ENCODE measurements around the gene PPP5C.

DNA sequence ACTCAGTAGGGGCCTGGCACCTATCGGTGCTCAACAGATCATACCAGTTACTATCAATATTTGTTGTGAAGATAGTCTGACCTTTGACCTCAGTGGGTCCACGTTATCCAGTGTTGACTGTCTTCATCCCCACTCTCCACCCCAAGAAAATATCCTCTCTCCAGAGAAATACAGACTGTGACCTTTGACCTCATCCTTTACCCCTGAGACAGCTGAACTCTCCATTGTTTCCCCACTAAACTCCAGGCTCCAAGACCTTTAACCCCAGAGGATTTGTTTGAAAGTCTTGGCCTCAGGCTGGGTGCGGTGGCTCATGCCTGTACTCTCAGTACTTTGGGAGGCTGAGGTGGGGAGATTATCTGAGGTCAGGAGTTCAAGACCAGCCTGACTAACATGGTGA, 22.6 kb upstream of the PPP5C start:
- TF ChIP-seq, protein P1, sequence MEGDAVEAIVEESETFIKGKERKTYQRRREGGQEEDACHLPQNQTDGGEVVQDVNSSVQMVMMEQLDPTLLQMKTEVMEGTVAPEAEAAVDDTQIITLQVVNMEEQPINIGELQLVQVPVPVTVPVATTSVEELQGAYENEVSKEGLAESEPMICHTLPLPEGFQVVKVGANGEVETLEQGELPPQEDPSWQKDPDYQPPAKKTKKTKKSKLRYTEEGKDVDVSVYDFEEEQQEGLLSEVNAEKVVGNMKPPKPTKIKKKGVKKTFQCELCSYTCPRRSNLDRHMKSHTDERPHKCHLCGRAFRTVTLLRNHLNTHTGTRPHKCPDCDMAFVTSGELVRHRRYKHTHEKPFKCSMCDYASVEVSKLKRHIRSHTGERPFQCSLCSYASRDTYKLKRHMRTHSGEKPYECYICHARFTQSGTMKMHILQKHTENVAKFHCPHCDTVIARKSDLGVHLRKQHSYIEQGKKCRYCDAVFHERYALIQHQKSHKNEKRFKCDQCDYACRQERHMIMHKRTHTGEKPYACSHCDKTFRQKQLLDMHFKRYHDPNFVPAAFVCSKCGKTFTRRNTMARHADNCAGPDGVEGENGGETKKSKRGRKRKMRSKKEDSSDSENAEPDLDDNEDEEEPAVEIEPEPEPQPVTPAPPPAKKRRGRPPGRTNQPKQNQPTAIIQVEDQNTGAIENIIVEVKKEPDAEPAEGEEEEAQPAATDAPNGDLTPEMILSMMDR (IDR thresholded peaks at IDR 0.05; ENCODE audit: low read depth, low read length): no peak
- TF ChIP-seq MAX (IDR thresholded peaks at IDR 0.05; ENCODE audit: low read depth, low read length): no peak
- TF ChIP-seq POLR2A (IDR thresholded peaks at IDR 0.05; ENCODE audit: extremely low read depth, insufficient read length): no peak
- no peak for TF ChIP-seq MYC (IDR thresholded peaks at IDR 0.05; ENCODE audit: low read depth, low read length)
